ENCODE data around the gene HHATL. TPM values are rescaled to one million over a fixed set of nuclear protein-coding genes. Genes with fewer than 3 reads are reported as not detected.

Gene HHATL
- total RNA-seq, 1 donor from 2014 or later: not detected

DNA sequence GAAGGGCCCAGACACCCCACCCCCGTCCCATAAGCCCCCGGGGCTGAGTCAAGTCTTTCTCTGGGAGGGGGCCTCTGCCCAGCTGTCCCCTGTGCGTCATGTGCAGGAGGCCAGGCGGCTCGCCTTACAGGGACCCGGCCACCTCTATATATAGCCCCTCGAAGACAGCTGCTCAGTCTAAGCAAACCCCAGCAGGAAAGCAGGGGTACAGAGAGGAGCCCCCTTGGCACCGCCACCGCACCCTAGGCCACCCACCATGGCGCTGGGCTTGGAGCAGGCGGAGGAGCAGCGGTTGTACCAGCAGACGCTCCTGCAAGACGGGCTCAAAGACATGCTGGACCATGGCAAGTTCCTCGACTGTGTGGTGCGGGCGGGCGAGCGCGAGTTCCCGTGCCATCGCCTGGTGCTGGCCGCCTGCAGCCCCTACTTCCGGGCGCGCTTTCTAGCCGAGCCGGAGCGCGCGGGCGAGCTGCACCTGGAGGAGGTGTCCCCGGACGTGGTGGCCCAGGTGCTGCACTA lies 17.2 kb downstream of the HHATL start, which contains the start of gene KLHL40:
Gene KLHL40 (plus strand): TSS at position 175 of the 519 bp plus-strand sequence. CDS start 82 bp downstream, at position 257.
- TF ChIP-seq, protein P1, sequence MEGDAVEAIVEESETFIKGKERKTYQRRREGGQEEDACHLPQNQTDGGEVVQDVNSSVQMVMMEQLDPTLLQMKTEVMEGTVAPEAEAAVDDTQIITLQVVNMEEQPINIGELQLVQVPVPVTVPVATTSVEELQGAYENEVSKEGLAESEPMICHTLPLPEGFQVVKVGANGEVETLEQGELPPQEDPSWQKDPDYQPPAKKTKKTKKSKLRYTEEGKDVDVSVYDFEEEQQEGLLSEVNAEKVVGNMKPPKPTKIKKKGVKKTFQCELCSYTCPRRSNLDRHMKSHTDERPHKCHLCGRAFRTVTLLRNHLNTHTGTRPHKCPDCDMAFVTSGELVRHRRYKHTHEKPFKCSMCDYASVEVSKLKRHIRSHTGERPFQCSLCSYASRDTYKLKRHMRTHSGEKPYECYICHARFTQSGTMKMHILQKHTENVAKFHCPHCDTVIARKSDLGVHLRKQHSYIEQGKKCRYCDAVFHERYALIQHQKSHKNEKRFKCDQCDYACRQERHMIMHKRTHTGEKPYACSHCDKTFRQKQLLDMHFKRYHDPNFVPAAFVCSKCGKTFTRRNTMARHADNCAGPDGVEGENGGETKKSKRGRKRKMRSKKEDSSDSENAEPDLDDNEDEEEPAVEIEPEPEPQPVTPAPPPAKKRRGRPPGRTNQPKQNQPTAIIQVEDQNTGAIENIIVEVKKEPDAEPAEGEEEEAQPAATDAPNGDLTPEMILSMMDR (IDR thresholded peaks at IDR 0.05; ENCODE audit: unreplicated experiment): no peak
- no peak for DNase-seq (ENCODE audit: low spot score, unreplicated experiment)
- Mint-ChIP-seq H3K4me1 (ENCODE audit: low read depth) (no peaks in the 10 kb centered on the region), H3K27me3 (peaks cover 19% of the 10 kb centered on the region), H3K36me3 (ENCODE audit: insufficient read depth) (no peaks in the 10 kb centered on the region), H3K9me3 (ENCODE audit: low read depth) (no peaks in the 10 kb centered on the region), H3K27ac (no peak within 1 kb of the TSS), H3K4me3 (ENCODE audit: low read depth) (no peak within 1 kb of the TSS)

DNA sequence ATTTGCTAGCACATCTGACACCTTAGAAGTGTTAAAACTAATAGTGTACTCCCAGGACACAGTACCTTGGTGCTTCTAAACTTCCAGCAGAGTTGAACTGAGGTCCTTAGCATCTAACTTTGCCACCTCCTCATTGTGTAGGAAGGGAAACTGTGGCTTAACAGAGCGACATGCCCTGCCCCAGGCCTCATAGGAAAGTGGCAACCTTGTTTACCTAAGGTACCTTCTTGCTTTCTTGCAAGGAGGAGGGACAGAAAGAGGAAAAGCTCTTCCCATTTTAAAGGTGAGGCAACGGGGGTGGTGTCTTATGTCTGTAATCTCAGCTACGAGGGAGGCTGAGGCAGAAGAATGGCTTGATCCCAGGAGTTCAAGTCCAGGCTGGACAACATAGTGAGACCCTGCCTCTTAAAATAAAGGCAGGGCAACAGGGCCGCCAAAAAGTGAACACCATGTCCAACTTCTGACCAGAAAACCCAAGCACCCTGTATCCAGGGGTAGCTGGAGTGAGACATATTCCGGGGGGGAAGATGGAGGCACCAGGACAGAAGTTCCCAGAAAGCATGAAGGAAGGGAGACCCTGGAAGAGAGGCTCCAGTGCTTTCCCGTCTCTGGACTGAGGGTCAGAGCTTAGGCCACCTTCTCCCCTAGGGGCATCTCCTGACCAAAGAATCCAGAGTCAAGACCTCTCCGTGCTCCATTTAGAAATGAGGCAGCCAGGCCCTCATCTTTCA lies 17.8 kb downstream of the HHATL start:
- Mint-ChIP-seq H3K4me1 (ENCODE audit: low read depth) (no peaks in the 10 kb centered on the region), H3K9me3 (ENCODE audit: low read depth) (no peaks in the 10 kb centered on the region), H3K4me3 (ENCODE audit: low read depth) (no peak overlapping the region), H3K27me3 (peaks cover 14% of the 10 kb centered on the region), H3K36me3 (ENCODE audit: insufficient read depth) (no peaks in the 10 kb centered on the region), H3K27ac (no peak overlapping the region)
- DNase-seq (ENCODE audit: low spot score, unreplicated experiment): no peak
- TF ChIP-seq, protein P1 (IDR thresholded peaks at IDR 0.05; ENCODE audit: unreplicated experiment): no peak

GRCh38 chr3:42683875-42684598 lies 18.6 kb downstream of the HHATL start:
- peaks cover 7% of the 10 kb centered on the region for H3K27me3 Mint-ChIP-seq
- H3K36me3 Mint-ChIP-seq (ENCODE audit: insufficient read depth): no peaks in the 10 kb centered on the region
- H3K4me1 Mint-ChIP-seq (ENCODE audit: low read depth): no peaks in the 10 kb centered on the region
- TF ChIP-seq, protein P1 (IDR thresholded peaks at IDR 0.05; ENCODE audit: unreplicated experiment): no peak
- no peaks in the 10 kb centered on the region for H3K9me3 Mint-ChIP-seq (ENCODE audit: low read depth)
- DNase-seq (ENCODE audit: low spot score, unreplicated experiment): no peak
- no peak overlapping the region for H3K4me3 Mint-ChIP-seq (ENCODE audit: low read depth)
- no peak overlapping the region for H3K27ac Mint-ChIP-seq

GRCh38 chr3:42682301-42683070 lies 20.1 kb downstream of the HHATL start:
- H3K4me1 Mint-ChIP-seq (ENCODE audit: low read depth): no peaks in the 10 kb centered on the region
- H3K27me3 Mint-ChIP-seq: peaks cover 7% of the 10 kb centered on the region
- no peak for DNase-seq (ENCODE audit: low spot score, unreplicated experiment)
- peak overlapping the region; percentile 63 for H3K27ac Mint-ChIP-seq
- peaks cover 5% of the 10 kb centered on the region for H3K9me3 Mint-ChIP-seq (ENCODE audit: low read depth)
- no peaks in the 10 kb centered on the region for H3K36me3 Mint-ChIP-seq (ENCODE audit: insufficient read depth)
- no peak overlapping the region for H3K4me3 Mint-ChIP-seq (ENCODE audit: low read depth)
- TF ChIP-seq, protein P1 (IDR thresholded peaks at IDR 0.05; ENCODE audit: unreplicated experiment): no peak

Data from progenitor cell of endocrine pancreas (in vitro differentiated cells).